Islet of Langerhans (tissue), 1 donor: ENCODE measurements around the gene ADD2.

Experiments
- FAIRE-seq: peaks from one replicate; lab custom pipeline; 2011; peaks lifted over from hg19 to GRCh38; lab: Jason Lieb, UNC

Gene ADD2

GRCh38 chr2:70720124-70720523, 47.9 kb downstream of the ADD2 start:
- FAIRE-seq = no peak

- no peak for FAIRE-seq
These were observed 48.8 kb downstream of the ADD2 start for GRCh38 chr2:70719231-70719630.

GRCh38 chr2:70718736-70719135, 49.3 kb downstream of the ADD2 start:
- no peak for FAIRE-seq

GRCh38 chr2:70718241-70718640, 49.8 kb downstream of the ADD2 start:
- no peak for FAIRE-seq

- FAIRE-seq = no peak
These were observed 50.5 kb downstream of the ADD2 start for GRCh38 chr2:70717431-70718038.

GRCh38 chr2:70716951-70717350, 51.0 kb downstream of the ADD2 start:
- FAIRE-seq = no peak

- FAIRE-seq = no peak
These were observed 51.8 kb downstream of the ADD2 start for GRCh38 chr2:70716131-70716743.

- no peak for FAIRE-seq
These were observed 52.7 kb downstream of the ADD2 start for GRCh38 chr2:70715071-70715985.

GRCh38 chr2:70714141-70714905, 53.7 kb downstream of the ADD2 start:
- no peak for FAIRE-seq

- no peak for FAIRE-seq
These were observed 55.1 kb downstream of the ADD2 start for GRCh38 chr2:70712916-70713315.

GRCh38 chr2:70711191-70711590, 56.8 kb downstream of the ADD2 start:
- FAIRE-seq = no peak

- FAIRE-seq = no peak
These were observed 57.8 kb downstream of the ADD2 start for GRCh38 chr2:70710038-70710690.

- no peak for FAIRE-seq
These were observed 58.5 kb downstream of the ADD2 start for GRCh38 chr2:70709275-70710037.

GRCh38 chr2:70708376-70709199, 59.4 kb downstream of the ADD2 start:
- no peak for FAIRE-seq

- FAIRE-seq = no peak
These were observed 60.3 kb downstream of the ADD2 start for GRCh38 chr2:70707706-70708105.

- FAIRE-seq = no peak
These were observed 61.8 kb downstream of the ADD2 start for GRCh38 chr2:70706026-70706795.

- FAIRE-seq = no peak
These were observed 62.7 kb downstream of the ADD2 start for GRCh38 chr2:70705160-70705850.

- FAIRE-seq = no peak
These were observed 64.0 kb downstream of the ADD2 start for GRCh38 chr2:70703900-70704549.
